AG04450 (cell line): ENCODE results near the gene MAPRE2. TPM values are rescaled to one million over a fixed set of nuclear protein-coding genes. Genes with fewer than 3 reads are reported as not detected.

ENCODE experiments used
- CTCF ChIA-PET: fragments of 300-600, 350-600 bp; formaldehyde crosslinking; extraction: SDS; loops from one replicate; lab custom pipeline; 2022; ENCODE audit warnings: antibody characterized with exemption, inconsistent platforms; lab: Charles Lee
- POLR2A ChIA-PET: fragments of 350-600 bp; formaldehyde crosslinking; extraction: SDS; loops from one replicate; lab custom pipeline; 2021; ENCODE audit warnings: antibody characterized with exemption, inconsistent platforms; lab: Yijun Ruan, JAX
- DNase-seq: peaks from one replicate; pipeline ENCODE4 v3.0.0-alpha.2; 2011; ENCODE audit warnings: low read depth, low spot score
- H3K27ac ChIP-seq: one replicate; pipeline ENCODE4 v1.5.1; 2012; ENCODE audit warnings: low read depth, low read length, control low read depth
- H3K27me3 ChIP-seq: one replicate; pipeline ENCODE4 v1.6.0; 2012; ENCODE audit warnings: low read length; ENCODE audit not compliant: control insufficient read depth, insufficient read depth
- H3K4me3 ChIP-seq: 2 replicates; pipeline ENCODE4 v1.5.1; 2011; ENCODE audit warnings: mild to moderate bottlenecking, low read depth, low read length, control low read depth
- H3K9me3 ChIP-seq: 2 replicates; pipeline ENCODE4 v1.5.1; 2012; ENCODE audit warnings: low read length; ENCODE audit not compliant: control insufficient read depth, insufficient read depth
- CTCF ChIP-seq: IDR thresholded peaks from 2 replicates; pipeline ENCODE4 v1.5.1; 2011; ENCODE audit warnings: low read depth, low read length, control low read depth, inconsistent platforms
- polyA plus RNA-seq: library from polyadenylated mRNA; depleted of rRNA; stranded (reverse); fragments of >200 nt; gene quantifications from 2 replicates; pipeline ENCODE4 v1.2.3, GENCODE V29; 2011

Gene MAPRE2
- polyA plus RNA-seq, 1 experiment: 48.8 TPM

GRCh38 chr18:35043207-35043606 lies 2.0 kb downstream of the MAPRE2 start:
- Histone ChIP-seq H3K4me3 (no peak overlapping the region), H3K27ac (no peak overlapping the region), H3K27me3 (no peaks in the 10 kb centered on the region), H3K9me3 (no peaks in the 10 kb centered on the region)
- DNase-seq: no peak
- TF ChIP-seq CTCF: no peak
- ChIA-PET CTCF (no interaction called here), POLR2A (interaction anchor here (1.3 kb wide), 1 partner anchor 8 kb away, joined by 3 read pairs; no protein-coding TSS in a partner anchor)

GRCh38 chr18:35045121-35045520 lies 3.9 kb downstream of the MAPRE2 start:
- H3K9me3 ChIP-seq: no peaks in the 10 kb centered on the region
- ChIA-PET CTCF (interaction anchor here (0.6 to 1.5 kb wide), 3 partner anchors 76 to 192 kb away, joined by 3 to 5 read pairs (median 3); no protein-coding TSS in a partner anchor), POLR2A (interaction anchor here (0.7 kb wide), 2 partner anchors 16 to 133 kb away, joined by 3 read pairs; no protein-coding TSS in a partner anchor)
- DNase-seq: peak; percentile 52
- H3K4me3 ChIP-seq: no peak overlapping the region
- H3K27me3 ChIP-seq: no peaks in the 10 kb centered on the region
- TF ChIP-seq CTCF: no peak
- no peak overlapping the region for H3K27ac ChIP-seq

GRCh38 chr18:35045806-35046205 lies 4.6 kb downstream of the MAPRE2 start:
- H3K9me3 ChIP-seq: no peaks in the 10 kb centered on the region
- POLR2A ChIA-PET: no interaction called here
- CTCF ChIA-PET: interaction anchor here (1.5 kb wide), 1 partner anchor 98 kb away, joined by 3 read pairs; no protein-coding TSS in a partner anchor
- H3K4me3 ChIP-seq: no peak overlapping the region
- no peaks in the 10 kb centered on the region for H3K27me3 ChIP-seq
- DNase-seq: no peak
- no peak for TF ChIP-seq CTCF
- no peak overlapping the region for H3K27ac ChIP-seq

GRCh38 chr18:35047697-35048292 lies 6.6 kb downstream of the MAPRE2 start:
- TF ChIP-seq CTCF: no peak
- no peak for DNase-seq
- H3K9me3 ChIP-seq: no peaks in the 10 kb centered on the region
- H3K4me3 ChIP-seq: no peak overlapping the region
- ChIA-PET CTCF (no interaction called here), POLR2A (no interaction called here)
- no peaks in the 10 kb centered on the region for H3K27me3 ChIP-seq
- H3K27ac ChIP-seq: no peak overlapping the region
